ENCODE measurements around the gene PHKA2.

Gene PHKA2

DNA sequence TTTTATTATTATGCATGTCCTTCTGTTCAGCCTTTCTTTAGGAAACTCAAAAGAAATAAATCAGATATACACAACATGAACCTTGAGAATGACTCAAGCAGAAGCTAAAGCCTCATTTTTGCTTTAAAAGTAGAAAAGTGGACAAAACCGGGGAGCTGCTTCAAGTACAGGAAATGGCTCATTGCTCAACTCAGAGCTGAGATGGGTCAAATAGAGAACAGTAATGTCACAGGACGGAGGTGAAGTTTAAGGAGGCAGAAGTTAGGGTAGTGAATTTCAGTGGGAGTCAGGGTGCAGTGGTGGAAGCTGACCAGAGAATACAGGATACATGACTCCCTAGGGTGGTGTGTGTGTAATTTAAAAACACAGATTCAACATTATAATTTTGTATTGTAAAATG, 22.2 kb downstream of the PHKA2 start:
- peak; percentile 83 for DNase-seq (ENCODE audit: low read depth)
- TF ChIP-seq, protein P1, sequence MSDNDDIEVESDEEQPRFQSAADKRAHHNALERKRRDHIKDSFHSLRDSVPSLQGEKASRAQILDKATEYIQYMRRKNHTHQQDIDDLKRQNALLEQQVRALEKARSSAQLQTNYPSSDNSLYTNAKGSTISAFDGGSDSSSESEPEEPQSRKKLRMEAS (IDR thresholded peaks at IDR 0.05; ENCODE audit: low read depth, low read length) = no peak
- TF ChIP-seq, protein P2, sequence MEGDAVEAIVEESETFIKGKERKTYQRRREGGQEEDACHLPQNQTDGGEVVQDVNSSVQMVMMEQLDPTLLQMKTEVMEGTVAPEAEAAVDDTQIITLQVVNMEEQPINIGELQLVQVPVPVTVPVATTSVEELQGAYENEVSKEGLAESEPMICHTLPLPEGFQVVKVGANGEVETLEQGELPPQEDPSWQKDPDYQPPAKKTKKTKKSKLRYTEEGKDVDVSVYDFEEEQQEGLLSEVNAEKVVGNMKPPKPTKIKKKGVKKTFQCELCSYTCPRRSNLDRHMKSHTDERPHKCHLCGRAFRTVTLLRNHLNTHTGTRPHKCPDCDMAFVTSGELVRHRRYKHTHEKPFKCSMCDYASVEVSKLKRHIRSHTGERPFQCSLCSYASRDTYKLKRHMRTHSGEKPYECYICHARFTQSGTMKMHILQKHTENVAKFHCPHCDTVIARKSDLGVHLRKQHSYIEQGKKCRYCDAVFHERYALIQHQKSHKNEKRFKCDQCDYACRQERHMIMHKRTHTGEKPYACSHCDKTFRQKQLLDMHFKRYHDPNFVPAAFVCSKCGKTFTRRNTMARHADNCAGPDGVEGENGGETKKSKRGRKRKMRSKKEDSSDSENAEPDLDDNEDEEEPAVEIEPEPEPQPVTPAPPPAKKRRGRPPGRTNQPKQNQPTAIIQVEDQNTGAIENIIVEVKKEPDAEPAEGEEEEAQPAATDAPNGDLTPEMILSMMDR (IDR thresholded peaks at IDR 0.05; ENCODE audit: low read depth, low read length) = no peak
- TF ChIP-seq MYC (IDR thresholded peaks at IDR 0.05; ENCODE audit: low read depth, low read length) = no peak
- TF ChIP-seq POLR2A (IDR thresholded peaks at IDR 0.05; ENCODE audit: extremely low read depth, insufficient read length) = no peak
- H3K4me3 ChIP-seq (ENCODE audit: low read depth, low read length) = no peak overlapping the region

DNA sequence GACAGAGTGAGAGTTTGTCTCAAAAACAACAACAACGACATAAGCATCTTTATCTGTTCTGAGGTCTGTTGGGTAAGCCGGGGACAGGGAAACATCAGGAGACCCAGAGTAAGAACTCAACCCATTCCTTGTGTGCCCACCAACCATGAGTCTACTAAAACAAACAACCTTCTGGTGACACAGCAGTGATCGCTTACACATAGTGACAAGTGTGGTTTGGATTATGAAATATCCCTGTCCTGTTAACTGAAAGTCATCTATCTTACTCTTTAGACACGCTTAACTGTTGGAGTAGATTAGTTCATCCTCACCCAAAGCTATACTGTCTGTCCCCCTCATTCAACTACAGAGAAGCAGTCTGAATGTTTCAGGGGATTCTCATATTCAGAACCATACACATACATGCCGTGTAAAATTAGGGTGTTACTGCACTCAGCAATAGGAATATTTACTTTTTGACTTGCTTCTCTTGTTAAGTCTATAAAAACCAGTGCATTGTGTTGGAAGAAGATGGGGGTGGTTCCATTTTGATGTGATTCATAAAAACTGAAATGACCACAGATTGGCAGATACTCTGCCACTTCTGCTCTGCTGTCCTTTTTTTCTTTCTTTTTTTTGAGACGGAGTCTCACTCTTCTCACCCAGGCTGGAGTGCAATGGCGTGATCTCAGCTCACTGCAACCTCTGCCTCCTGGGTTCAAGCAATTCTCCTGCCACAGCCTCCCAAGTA, 27.4 kb downstream of the PHKA2 start:
- TF ChIP-seq POLR2A (IDR thresholded peaks at IDR 0.05; ENCODE audit: extremely low read depth, insufficient read length) (no peak), MYC (IDR thresholded peaks at IDR 0.05; ENCODE audit: low read depth, low read length) (no peak)
- TF ChIP-seq, protein P1 (IDR thresholded peaks at IDR 0.05; ENCODE audit: low read depth, low read length) = no peak; the same call in 1 of the 2 replicates
- TF ChIP-seq, protein P2 (IDR thresholded peaks at IDR 0.05; ENCODE audit: low read depth, low read length) = no peak

DNA sequence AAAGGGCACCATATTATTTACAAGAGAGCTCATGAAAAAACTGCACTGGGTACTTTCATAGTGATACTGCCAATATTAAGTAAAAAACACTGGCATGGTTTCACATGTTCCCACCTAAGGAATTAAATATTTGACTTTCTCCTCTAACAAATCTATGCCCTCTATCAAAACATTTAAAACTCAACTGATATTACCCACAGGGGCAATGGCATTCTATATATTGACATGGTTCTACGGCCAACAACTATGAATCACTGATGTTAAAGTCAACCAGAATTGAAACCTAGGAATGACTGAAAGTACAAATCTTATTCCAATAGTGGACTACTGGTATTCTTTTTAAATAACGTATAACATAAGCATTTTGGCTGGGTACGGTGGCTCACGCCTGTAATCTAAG, 28.2 kb downstream of the PHKA2 start:
- DNase-seq (ENCODE audit: low read depth) = no peak
- TF ChIP-seq MYC (IDR thresholded peaks at IDR 0.05; ENCODE audit: low read depth, low read length) (no peak), POLR2A (IDR thresholded peaks at IDR 0.05; ENCODE audit: extremely low read depth, insufficient read length) (no peak)
- TF ChIP-seq, protein P1 (IDR thresholded peaks at IDR 0.05; ENCODE audit: low read depth, low read length) = no peak
- TF ChIP-seq, protein P2 (IDR thresholded peaks at IDR 0.05; ENCODE audit: low read depth, low read length) = no peak
- no peak overlapping the region for H3K4me3 ChIP-seq (ENCODE audit: low read depth, low read length)

More for the DNA sequence above, 27.4 kb downstream of the PHKA2 start:
- no peak overlapping the region for H3K4me3 ChIP-seq (ENCODE audit: low read depth, low read length)
- peak; percentile 79 for DNase-seq (ENCODE audit: low read depth)

DNA sequence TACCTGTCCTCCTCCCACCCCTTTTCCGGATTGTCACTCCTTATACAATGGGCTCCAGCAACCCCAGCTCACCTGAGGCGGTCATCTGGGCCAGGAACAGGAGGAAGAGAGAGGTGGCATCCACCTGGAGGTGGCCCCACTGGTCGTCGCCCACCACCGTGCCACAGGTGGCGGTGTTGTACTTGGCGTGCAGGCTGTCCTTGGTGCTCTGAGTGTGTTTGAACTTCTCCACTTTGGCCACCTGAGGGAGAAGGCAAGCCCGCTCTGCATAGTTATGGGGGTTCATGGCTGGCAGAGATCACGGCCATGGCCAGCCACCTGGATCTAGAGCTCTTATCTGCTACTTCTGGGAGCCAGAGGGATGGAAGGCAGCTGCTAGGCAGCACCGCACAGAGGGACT, 32.9 kb downstream of the PHKA2 start:
- no peak overlapping the region for H3K4me3 ChIP-seq (ENCODE audit: low read depth, low read length)
- TF ChIP-seq POLR2A (IDR thresholded peaks at IDR 0.05; ENCODE audit: extremely low read depth, insufficient read length) = no peak
- TF ChIP-seq, protein P2 (IDR thresholded peaks at IDR 0.05; ENCODE audit: low read depth, low read length) = no peak
- TF ChIP-seq, protein P1 (IDR thresholded peaks at IDR 0.05; ENCODE audit: low read depth, low read length) = no peak
- no peak for TF ChIP-seq MYC (IDR thresholded peaks at IDR 0.05; ENCODE audit: low read depth, low read length)
- peak; percentile 9 for DNase-seq (ENCODE audit: low read depth)

DNA sequence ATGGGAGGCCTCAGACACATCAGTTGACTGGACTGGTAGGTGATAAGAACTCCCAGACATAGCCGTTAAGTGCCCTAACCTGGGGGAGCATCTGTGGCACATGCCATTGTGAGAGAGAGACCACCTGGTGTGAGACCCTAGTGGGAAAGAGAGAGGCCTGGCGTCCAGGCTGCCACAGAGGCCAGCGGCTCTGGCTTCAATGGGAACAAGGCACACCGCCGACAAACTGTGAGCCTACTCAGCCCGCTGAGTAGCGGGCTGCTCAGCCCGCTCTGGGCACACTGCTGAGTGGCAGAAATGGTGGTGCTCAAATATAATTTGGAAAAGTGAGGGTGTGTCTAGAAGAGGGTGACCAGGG, 34.0 kb downstream of the PHKA2 start:
- no peak for DNase-seq (ENCODE audit: low read depth)
- no peak overlapping the region for H3K4me3 ChIP-seq (ENCODE audit: low read depth, low read length)
- TF ChIP-seq MYC (IDR thresholded peaks at IDR 0.05; ENCODE audit: low read depth, low read length) (no peak), POLR2A (IDR thresholded peaks at IDR 0.05; ENCODE audit: extremely low read depth, insufficient read length) (no peak)
- TF ChIP-seq, protein P1 (IDR thresholded peaks at IDR 0.05; ENCODE audit: low read depth, low read length) = no peak
- TF ChIP-seq, protein P2 (IDR thresholded peaks at IDR 0.05; ENCODE audit: low read depth, low read length) = no peak

Data from NB4 (cell line).